SU-DHL-6 (cell line): ENCODE results near the gene RUNX2.

Experiments
- H2AFZ ChIP-seq: fragments of 200-600 bp; sonication (generic); 2 replicates; pipeline ENCODE4 v1.6.1; 2014; ENCODE audit warnings: low read depth, mild to moderate bottlenecking, moderate library complexity, mixed read lengths, antibody characterized with exemption, low read length; ENCODE audit not compliant: severe bottlenecking
- H3F3A ChIP-seq: fragments of 200-600 bp; shearing (Covaris generic); 2 replicates; pipeline ENCODE4 v1.6.0; 2016; ENCODE audit warnings: antibody characterized with exemption, mild to moderate bottlenecking; ENCODE audit not compliant: insufficient read depth
- H3K27ac ChIP-seq: fragments of 200-600 bp; sonication (generic); 2 replicates; pipeline ENCODE4 v1.5.1; 2016; ENCODE audit warnings: low read depth, mild to moderate bottlenecking, low read length, moderate library complexity, mixed read lengths
- H3K27me3 ChIP-seq: fragments of 200-600 bp; sonication (generic), shearing (Covaris generic); 2 replicates; pipeline ENCODE4 v1.6.0; 2014; ENCODE audit warnings: mild to moderate bottlenecking, low read length
- H3K36me3 ChIP-seq: fragments of 200-600 bp; sonication (generic); 2 replicates; pipeline ENCODE4 v1.6.1; 2014; ENCODE audit warnings: mild to moderate bottlenecking, low read length, mixed read lengths
- H3K4me2 ChIP-seq: fragments of 300-600, 200-600 bp; shearing (Covaris generic), sonication (generic); 2 replicates; pipeline ENCODE4 v1.6.0; 2014; ENCODE audit warnings: low read length, low read depth, mild to moderate bottlenecking; ENCODE audit not compliant: poor library complexity, severe bottlenecking
- H3K4me3 ChIP-seq: fragments of 200-600 bp; sonication (generic); 2 replicates; pipeline ENCODE4 v1.5.1; 2014; ENCODE audit warnings: antibody characterized with exemption, low read length, mild to moderate bottlenecking, mixed read lengths; ENCODE audit not compliant: insufficient read depth, poor library complexity, severe bottlenecking
- H3K79me2 ChIP-seq: fragments of 200-600 bp; sonication (generic); 2 replicates; pipeline ENCODE4 v1.6.1; 2014; ENCODE audit warnings: mild to moderate bottlenecking, low read length, moderate library complexity; ENCODE audit not compliant: insufficient read depth
- H3K9ac ChIP-seq: fragments of 200-600 bp; sonication (generic); 2 replicates; pipeline ENCODE4 v1.7.0; 2014; ENCODE audit warnings: mild to moderate bottlenecking, low read length
- H3K9me2 ChIP-seq: fragments of 200-600 bp; sonication (generic); replicated peaks from 2 replicates; pipeline ENCODE4 v1.6.1; 2014; ENCODE audit warnings: low read length; ENCODE audit not compliant: insufficient read depth
- H3K9me3 ChIP-seq: fragments of 200-600 bp; sonication (generic); 2 replicates; pipeline ENCODE4 v1.6.1; 2014; ENCODE audit warnings: low read length, mixed read lengths; ENCODE audit not compliant: insufficient read depth
- H4K20me1 ChIP-seq: fragments of 200-600 bp; sonication (generic); 2 replicates; pipeline ENCODE4 v1.6.1; 2014; ENCODE audit warnings: low read depth, mild to moderate bottlenecking, antibody characterized with exemption, low read length, moderate library complexity, mixed read lengths
- EZH2phosphoT487 ChIP-seq: fragments of 200-600 bp; sonication (generic), shearing (Covaris generic); conservative IDR thresholded peaks from 2 replicates; pipeline ENCODE4 v1.6.1; 2018; ENCODE audit warnings: mild to moderate bottlenecking, antibody characterized with exemption, low read length, moderate library complexity, mixed read lengths
- TF ChIP-seq, protein P1 (sequence below): fragments of 200-600 bp; sonication (generic); IDR thresholded peaks from one replicate; pipeline ENCODE4 v1.5.1; 2017; ENCODE audit warnings: antibody characterized with exemption, mild to moderate bottlenecking, low read length, moderate library complexity; ENCODE audit not compliant: insufficient read depth, poor library complexity, severe bottlenecking

Gene RUNX2

DNA sequence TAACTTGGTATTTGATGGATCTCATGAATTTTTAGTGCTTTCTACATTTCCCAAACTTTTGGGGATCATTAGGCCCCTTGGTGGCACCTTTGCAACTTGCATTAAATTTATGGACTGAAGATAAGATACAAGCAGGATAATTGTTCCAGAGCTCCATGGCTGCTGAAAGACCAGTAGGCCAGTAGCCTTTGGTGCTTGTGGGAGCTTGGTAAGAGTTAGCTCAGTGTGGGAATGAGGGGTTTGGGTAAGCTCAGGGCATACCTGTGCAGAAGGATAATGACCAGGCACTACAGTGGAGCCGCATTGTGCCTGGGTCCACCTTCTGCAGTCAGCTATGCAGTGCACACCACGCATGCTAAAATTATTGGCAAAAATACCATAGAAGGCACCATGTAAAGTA, 290.1 kb downstream of the RUNX2 start:
- Histone ChIP-seq H4K20me1 (no peaks in the 10 kb centered on the region), H3K27ac (no peak overlapping the region), H3K9ac (no peak overlapping the region), H3K4me2 (no peak overlapping the region), H3K79me2 (no peaks in the 10 kb centered on the region), H3K36me3 (no peaks in the 10 kb centered on the region), H3K27me3 (no peaks in the 10 kb centered on the region), H2AFZ (no peak overlapping the region), H3K9me3 (no peaks in the 10 kb centered on the region; the same call in 1 of the 2 replicates), H3K4me3 (no peak overlapping the region), H3K9me2 (no peaks in the 10 kb centered on the region), H3F3A (no peaks in the 10 kb centered on the region)
- no peak for TF ChIP-seq EZH2phosphoT487
- TF ChIP-seq, protein P1, sequence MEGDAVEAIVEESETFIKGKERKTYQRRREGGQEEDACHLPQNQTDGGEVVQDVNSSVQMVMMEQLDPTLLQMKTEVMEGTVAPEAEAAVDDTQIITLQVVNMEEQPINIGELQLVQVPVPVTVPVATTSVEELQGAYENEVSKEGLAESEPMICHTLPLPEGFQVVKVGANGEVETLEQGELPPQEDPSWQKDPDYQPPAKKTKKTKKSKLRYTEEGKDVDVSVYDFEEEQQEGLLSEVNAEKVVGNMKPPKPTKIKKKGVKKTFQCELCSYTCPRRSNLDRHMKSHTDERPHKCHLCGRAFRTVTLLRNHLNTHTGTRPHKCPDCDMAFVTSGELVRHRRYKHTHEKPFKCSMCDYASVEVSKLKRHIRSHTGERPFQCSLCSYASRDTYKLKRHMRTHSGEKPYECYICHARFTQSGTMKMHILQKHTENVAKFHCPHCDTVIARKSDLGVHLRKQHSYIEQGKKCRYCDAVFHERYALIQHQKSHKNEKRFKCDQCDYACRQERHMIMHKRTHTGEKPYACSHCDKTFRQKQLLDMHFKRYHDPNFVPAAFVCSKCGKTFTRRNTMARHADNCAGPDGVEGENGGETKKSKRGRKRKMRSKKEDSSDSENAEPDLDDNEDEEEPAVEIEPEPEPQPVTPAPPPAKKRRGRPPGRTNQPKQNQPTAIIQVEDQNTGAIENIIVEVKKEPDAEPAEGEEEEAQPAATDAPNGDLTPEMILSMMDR, result no peak

DNA sequence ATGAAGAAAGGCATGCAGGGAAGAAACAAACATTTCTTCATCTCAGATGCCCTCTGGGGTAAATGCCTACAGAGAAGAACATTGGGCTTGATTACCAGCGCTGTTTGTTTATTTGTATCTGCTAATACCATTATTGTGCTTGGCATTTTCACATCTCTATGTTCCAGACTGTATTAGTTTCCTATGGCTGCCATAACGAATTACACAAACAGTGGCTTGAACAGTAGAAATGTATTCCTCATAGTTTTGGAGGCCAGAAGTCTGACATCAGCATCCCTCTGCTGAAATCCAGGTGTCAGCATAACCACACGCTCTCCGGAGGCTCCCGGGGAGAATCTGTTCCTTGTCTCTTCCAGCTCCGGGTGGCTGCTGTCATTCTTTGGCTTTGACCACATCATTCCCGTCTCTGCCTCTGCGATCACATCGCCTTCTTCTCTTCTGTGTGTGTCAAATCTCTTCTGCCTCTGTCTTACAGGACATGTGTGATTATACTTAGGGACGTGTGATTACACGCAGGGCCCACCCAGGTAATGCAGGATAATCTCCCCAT, 291.2 kb downstream of the RUNX2 start:
- Histone ChIP-seq H3F3A (no peaks in the 10 kb centered on the region), H4K20me1 (no peaks in the 10 kb centered on the region), H2AFZ (no peak overlapping the region), H3K9me3 (no peaks in the 10 kb centered on the region), H3K4me2 (no peak overlapping the region), H3K27ac (no peak overlapping the region), H3K27me3 (no peaks in the 10 kb centered on the region), H3K36me3 (no peaks in the 10 kb centered on the region), H3K4me3 (no peak overlapping the region), H3K79me2 (no peaks in the 10 kb centered on the region), H3K9ac (no peak overlapping the region), H3K9me2 (no peaks in the 10 kb centered on the region)
- TF ChIP-seq, protein P1, result no peak
- no peak for TF ChIP-seq EZH2phosphoT487

DNA sequence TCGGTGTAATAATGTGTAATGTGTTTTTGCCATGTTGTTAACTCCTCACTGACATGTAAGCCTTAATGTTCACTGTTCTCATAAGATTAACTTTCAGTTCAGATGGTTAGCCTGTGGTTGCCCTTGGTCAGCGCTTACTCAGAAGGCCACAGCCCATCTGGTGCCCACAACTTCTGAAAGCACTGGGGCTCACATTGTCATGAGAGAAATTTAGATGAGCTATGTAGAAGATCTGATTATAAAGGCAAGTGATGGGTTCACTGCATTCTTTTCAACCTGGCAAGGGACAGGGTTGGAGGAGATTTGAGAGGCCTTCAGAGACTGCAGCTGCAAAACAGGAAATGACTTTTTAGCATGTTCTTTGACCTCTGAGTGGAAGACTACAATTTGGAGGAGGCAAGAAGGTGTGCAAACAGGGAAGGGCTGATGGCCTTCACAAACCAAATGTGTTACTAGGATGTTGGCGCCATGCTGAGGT, 291.9 kb downstream of the RUNX2 start:
- H3K9me2 ChIP-seq, result no peaks in the 10 kb centered on the region
- H3K9me3 ChIP-seq, result no peaks in the 10 kb centered on the region
- no peak overlapping the region for H3K4me2 ChIP-seq
- H3K79me2 ChIP-seq, result no peaks in the 10 kb centered on the region
- no peak overlapping the region for H3K4me3 ChIP-seq
- H3K27ac ChIP-seq, result no peak overlapping the region
- H2AFZ ChIP-seq, result no peak overlapping the region
- no peak overlapping the region for H3K9ac ChIP-seq
- no peaks in the 10 kb centered on the region for H4K20me1 ChIP-seq
- H3F3A ChIP-seq, result no peaks in the 10 kb centered on the region
- no peaks in the 10 kb centered on the region for H3K36me3 ChIP-seq
- H3K27me3 ChIP-seq, result no peaks in the 10 kb centered on the region
- no peak for TF ChIP-seq EZH2phosphoT487
- TF ChIP-seq, protein P1, result no peak
